ENCODE data around the gene SGCE. TPM values are rescaled to one million over a fixed set of nuclear protein-coding genes. Genes with fewer than 3 reads are reported as not detected.

Gene SGCE
- total and polyA plus RNA-seq, 2 experiments from 2014 or later, result 46.1 to 54.8 TPM

GRCh38 chr7:94618126-94618525 is 37.8 kb downstream of the SGCE start:
- Histone ChIP-seq H3K4me1 (ENCODE audit: insufficient read depth) (no peaks in the 10 kb centered on the region), H4K20me1 (replicated peaks; ENCODE audit: insufficient read depth) (no peaks in the 10 kb centered on the region), H3F3A (replicated peaks; ENCODE audit: low read depth) (no peaks in the 10 kb centered on the region), H3K27ac (ENCODE audit: low read depth) (no peak overlapping the region), H2AFZ (no peak overlapping the region), H3K36me3 (ENCODE audit: insufficient read depth) (no peaks in the 10 kb centered on the region), H3K9me2 (ENCODE audit: insufficient read depth) (no peaks in the 10 kb centered on the region), H3K79me2 (replicated peaks; ENCODE audit: insufficient read depth) (no peaks in the 10 kb centered on the region), H3K27me3 (ENCODE audit: insufficient read depth) (no peaks in the 10 kb centered on the region), H3K4me3 (no peak overlapping the region), H3K4me2 (no peak overlapping the region)
- H3K27ac Mint-ChIP-seq, result no peak overlapping the region
- DNase-seq (ENCODE audit: low spot score) (no peak), ATAC-seq (no peak)
- H3K9me3 Mint-ChIP-seq, result no peaks in the 10 kb centered on the region
- TF ChIP-seq CTCF (conservative IDR thresholded peaks at IDR 0.05; ENCODE audit: low read depth in 2 of 2) (no peak), ZNF462 (CRISPR knock-in tag; IDR thresholded peaks at IDR 0.05) (no peak), CREB1 (CRISPR knock-in tag; IDR thresholded peaks at IDR 0.05; ENCODE audit: low read depth) (no peak)
- peaks cover 4% of the 10 kb centered on the region for H3K27me3 Mint-ChIP-seq (ENCODE audit: insufficient read depth, low read depth, poor library complexity)
- no peak overlapping the region for H3K4me3 Mint-ChIP-seq
- no peaks in the 10 kb centered on the region for H3K4me1 Mint-ChIP-seq
- no peaks in the 10 kb centered on the region for H3K36me3 Mint-ChIP-seq (ENCODE audit: low read depth)

GRCh38 chr7:94616855-94617254 is 39.1 kb downstream of the SGCE start:
- no peak for ATAC-seq
- no peak overlapping the region for H3K4me2 ChIP-seq
- H3K27ac Mint-ChIP-seq, result no peak overlapping the region
- no peak overlapping the region for H3K4me3 ChIP-seq
- no peak overlapping the region for H3K4me3 Mint-ChIP-seq
- no peaks in the 10 kb centered on the region for H3K4me1 Mint-ChIP-seq
- H3K79me2 ChIP-seq (replicated peaks; ENCODE audit: insufficient read depth), result no peaks in the 10 kb centered on the region
- H3F3A ChIP-seq (replicated peaks; ENCODE audit: low read depth), result no peaks in the 10 kb centered on the region
- no peaks in the 10 kb centered on the region for H4K20me1 ChIP-seq (replicated peaks; ENCODE audit: insufficient read depth)
- peaks cover 4% of the 10 kb centered on the region for H3K27me3 Mint-ChIP-seq (ENCODE audit: insufficient read depth, low read depth, poor library complexity)
- H3K9me2 ChIP-seq (ENCODE audit: insufficient read depth), result no peaks in the 10 kb centered on the region
- no peak overlapping the region for H3K27ac ChIP-seq (ENCODE audit: low read depth)
- H3K9me3 Mint-ChIP-seq, result no peaks in the 10 kb centered on the region
- no peaks in the 10 kb centered on the region for H3K4me1 ChIP-seq (ENCODE audit: insufficient read depth)
- H2AFZ ChIP-seq, result no peak overlapping the region
- DNase-seq (ENCODE audit: low spot score), result no peak
- H3K27me3 ChIP-seq (ENCODE audit: insufficient read depth), result no peaks in the 10 kb centered on the region
- H3K36me3 Mint-ChIP-seq (ENCODE audit: low read depth), result no peaks in the 10 kb centered on the region
- no peaks in the 10 kb centered on the region for H3K36me3 ChIP-seq (ENCODE audit: insufficient read depth)
- no peak for TF ChIP-seq EZH2 (IDR thresholded peaks at IDR 0.05; ENCODE audit: low read depth, unreplicated experiment)
- TF ChIP-seq ETS1 (IDR thresholded peaks at IDR 0.05), result no peak
- no peak for TF ChIP-seq CTCF (conservative IDR thresholded peaks at IDR 0.05; ENCODE audit: low read depth in 2 of 2)
- TF ChIP-seq JUNB (IDR thresholded peaks at IDR 0.05; ENCODE audit: unreplicated experiment), result no peak
- no peak for TF ChIP-seq NANOG (IDR thresholded peaks at IDR 0.05; ENCODE audit: borderline replicate concordance)

All from GM23338 (cell line).